H7 (cell line): ENCODE results near the gene SYMPK. TPM values are rescaled to one million over a fixed set of nuclear protein-coding genes. Genes with fewer than 3 reads are reported as not detected.

Experiments used
- DNase-seq: peaks from one replicate; pipeline ENCODE4 v3.0.0; 2012
- H3K27me3 ChIP-seq: 2 replicates; pipeline ENCODE4 v1.6.0; 2011; ENCODE audit warnings: mild to moderate bottlenecking, low read length; ENCODE audit not compliant: control insufficient read depth, insufficient read depth
- H3K36me3 ChIP-seq: replicated peaks from 2 replicates; pipeline ENCODE4 v1.5.1; 2011; ENCODE audit warnings: low read length; ENCODE audit not compliant: control insufficient read depth, insufficient read depth
- H3K4me3 ChIP-seq: 2 replicates; pipeline ENCODE4 v1.5.1; 2011; ENCODE audit warnings: low read depth, mild to moderate bottlenecking, control low read depth, low read length, moderate library complexity; ENCODE audit not compliant: insufficient read depth
- total RNA-seq: library from RNA; depleted of rRNA; stranded (reverse); fragments of >200 nt; shearing (Covaris generic); gene quantifications from 2 replicates; pipeline ENCODE4 v1.2.3, GENCODE V29; 2014

Gene SYMPK
- total RNA-seq, 1 experiment from 2014 or later, result 70.3 TPM

- peaks cover 64% of the 10 kb centered on the region for H3K36me3 ChIP-seq
- H3K4me3 ChIP-seq, result no peak overlapping the region
- DNase-seq, result peak; percentile 59
- no peaks in the 10 kb centered on the region for H3K27me3 ChIP-seq
These were observed 35.4 kb downstream of the SYMPK start for GRCh38 chr19:45827459-45828093.

- Histone ChIP-seq H3K27me3 (no peaks in the 10 kb centered on the region), H3K36me3 (peaks cover 61% of the 10 kb centered on the region), H3K4me3 (no peak overlapping the region)
- DNase-seq, result no peak
These were observed 36.0 kb downstream of the SYMPK start for GRCh38 chr19:45826934-45827333.

DNA sequence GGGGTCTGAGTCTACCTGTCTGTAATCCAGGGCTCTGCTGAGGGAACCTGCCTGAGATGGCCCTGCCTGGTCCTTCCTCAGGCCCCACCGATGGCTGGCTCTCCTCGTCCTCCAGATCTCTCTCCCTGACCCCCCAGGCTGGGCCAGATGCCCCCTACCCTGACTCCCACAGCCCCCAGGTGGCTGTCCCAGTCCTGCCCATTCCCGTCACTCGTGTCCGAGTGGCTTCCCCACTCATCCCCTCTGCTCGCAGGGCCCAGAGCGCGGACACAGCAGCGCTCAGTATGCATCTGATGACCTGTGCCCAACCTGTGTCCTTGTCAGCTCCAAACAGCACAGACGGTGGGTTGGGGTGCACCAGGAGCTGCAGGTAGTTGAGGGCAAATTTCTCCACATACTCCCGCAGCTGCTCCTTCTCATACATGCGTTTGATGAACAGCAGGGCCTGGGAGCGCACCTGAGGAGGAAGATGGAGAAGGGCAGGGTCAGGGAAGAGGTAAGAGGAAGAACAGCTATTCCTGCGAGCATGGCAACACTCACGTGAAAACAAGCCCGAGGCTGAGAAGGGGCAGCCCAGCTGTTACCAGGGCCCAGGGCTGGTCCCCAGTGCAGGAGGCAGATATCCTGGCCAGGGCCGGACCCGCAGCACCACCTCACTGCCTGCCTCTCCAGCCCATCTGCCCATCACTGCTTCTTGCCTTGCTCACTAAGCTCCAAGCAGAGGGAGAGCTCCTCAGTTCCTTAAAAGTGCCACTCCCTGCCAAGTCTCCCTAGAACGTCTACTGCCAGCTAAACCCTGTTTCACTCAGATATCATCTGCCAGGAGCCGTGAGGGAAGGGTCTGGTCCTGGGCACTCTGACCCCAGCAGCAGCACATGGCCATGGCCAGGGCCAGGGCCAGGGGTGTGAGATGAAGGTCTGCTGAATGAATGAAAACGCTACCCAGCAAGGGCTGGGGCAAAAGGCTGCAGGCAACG is 36.7 kb downstream of the SYMPK start:
- no peak for DNase-seq
- H3K36me3 ChIP-seq, result peaks cover 56% of the 10 kb centered on the region
- no peaks in the 10 kb centered on the region for H3K27me3 ChIP-seq
- H3K4me3 ChIP-seq, result no peak overlapping the region

DNA sequence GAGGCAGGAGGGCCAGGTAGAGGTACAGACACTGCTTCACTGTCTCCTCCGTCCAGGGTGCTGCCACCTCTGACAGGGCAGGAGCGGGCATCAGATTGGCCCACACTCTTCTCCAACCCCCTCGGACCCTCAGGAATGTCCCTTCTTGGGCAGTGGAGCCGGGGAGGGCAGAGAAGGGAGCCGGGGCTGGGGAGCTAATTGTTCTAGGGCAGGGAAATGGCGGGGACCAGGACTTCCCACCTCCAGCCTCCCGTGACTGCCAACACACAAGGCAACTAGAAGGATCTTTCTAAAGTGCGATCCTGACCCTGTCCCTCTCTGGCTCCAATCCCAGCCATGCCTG is 37.7 kb downstream of the SYMPK start:
- Histone ChIP-seq H3K36me3 (peaks cover 52% of the 10 kb centered on the region), H3K27me3 (no peaks in the 10 kb centered on the region), H3K4me3 (no peak overlapping the region)
- DNase-seq, result peak; percentile 26

- H3K27me3 ChIP-seq, result no peaks in the 10 kb centered on the region
- DNase-seq, result peak; percentile 35
- H3K36me3 ChIP-seq, result peaks cover 52% of the 10 kb centered on the region
- H3K4me3 ChIP-seq, result no peak overlapping the region
These were observed 38.2 kb downstream of the SYMPK start for GRCh38 chr19:45824531-45825262.

GRCh38 chr19:45824041-45824471 is 38.9 kb downstream of the SYMPK start:
- peak; percentile 29 for DNase-seq
- peaks cover 49% of the 10 kb centered on the region for H3K36me3 ChIP-seq
- H3K4me3 ChIP-seq, result no peak overlapping the region
- H3K27me3 ChIP-seq, result no peaks in the 10 kb centered on the region

DNA sequence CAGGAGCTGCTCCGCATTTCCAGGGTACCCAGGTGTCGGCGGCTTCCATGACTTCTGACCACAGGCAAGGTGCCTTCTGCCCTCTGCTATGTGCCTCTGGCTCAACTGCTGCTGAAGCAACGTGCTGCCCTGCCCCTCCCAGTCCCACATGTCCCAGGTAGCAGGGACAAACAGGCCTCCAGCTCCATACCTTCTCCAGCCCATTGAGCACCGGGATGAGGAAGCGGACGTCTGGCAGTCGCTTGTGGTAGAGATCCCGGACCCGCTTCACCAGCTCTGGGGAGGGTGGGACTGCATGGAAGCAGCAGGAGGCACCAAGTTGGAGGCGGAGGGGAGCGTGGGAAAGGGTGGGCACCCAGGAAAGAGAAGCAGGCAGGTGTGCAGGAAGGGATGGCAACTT is 39.8 kb downstream of the SYMPK start:
- no peaks in the 10 kb centered on the region for H3K27me3 ChIP-seq
- H3K4me3 ChIP-seq, result no peak overlapping the region
- DNase-seq, result no peak
- H3K36me3 ChIP-seq, result peaks cover 44% of the 10 kb centered on the region

GRCh38 chr19:45822716-45823115 is 40.2 kb downstream of the SYMPK start:
- no peak for DNase-seq
- Histone ChIP-seq H3K27me3 (no peaks in the 10 kb centered on the region), H3K36me3 (peaks cover 43% of the 10 kb centered on the region), H3K4me3 (no peak overlapping the region)

DNA sequence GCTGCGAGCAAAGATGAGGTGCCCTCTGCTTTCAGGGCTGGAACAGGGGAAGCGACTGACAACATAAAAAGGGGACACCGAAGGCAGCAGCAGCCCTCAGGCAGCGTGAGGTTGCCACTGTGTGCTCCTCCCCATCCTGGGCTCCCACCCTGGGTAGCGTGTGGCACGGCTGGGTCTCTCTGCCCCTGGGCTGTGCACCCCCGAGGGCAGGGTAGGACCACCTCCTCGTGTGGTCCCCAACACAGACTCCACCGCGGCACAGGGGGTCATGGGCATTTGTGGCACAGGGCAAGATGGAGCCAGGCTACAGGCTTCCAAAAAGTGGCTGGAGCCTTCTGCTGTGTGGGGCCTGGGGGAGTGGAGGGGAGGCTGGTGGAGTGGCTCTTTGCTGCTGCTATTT is 41.4 kb downstream of the SYMPK start:
- H3K4me3 ChIP-seq, result no peak overlapping the region
- H3K27me3 ChIP-seq, result no peaks in the 10 kb centered on the region
- DNase-seq, result peak; percentile 39
- H3K36me3 ChIP-seq, result peaks cover 35% of the 10 kb centered on the region

- H3K4me3 ChIP-seq, result no peak overlapping the region
- peak; percentile 50 for DNase-seq
- no peaks in the 10 kb centered on the region for H3K27me3 ChIP-seq
- H3K36me3 ChIP-seq, result peaks cover 30% of the 10 kb centered on the region
These were observed 41.8 kb downstream of the SYMPK start for GRCh38 chr19:45821103-45821521.

DNA sequence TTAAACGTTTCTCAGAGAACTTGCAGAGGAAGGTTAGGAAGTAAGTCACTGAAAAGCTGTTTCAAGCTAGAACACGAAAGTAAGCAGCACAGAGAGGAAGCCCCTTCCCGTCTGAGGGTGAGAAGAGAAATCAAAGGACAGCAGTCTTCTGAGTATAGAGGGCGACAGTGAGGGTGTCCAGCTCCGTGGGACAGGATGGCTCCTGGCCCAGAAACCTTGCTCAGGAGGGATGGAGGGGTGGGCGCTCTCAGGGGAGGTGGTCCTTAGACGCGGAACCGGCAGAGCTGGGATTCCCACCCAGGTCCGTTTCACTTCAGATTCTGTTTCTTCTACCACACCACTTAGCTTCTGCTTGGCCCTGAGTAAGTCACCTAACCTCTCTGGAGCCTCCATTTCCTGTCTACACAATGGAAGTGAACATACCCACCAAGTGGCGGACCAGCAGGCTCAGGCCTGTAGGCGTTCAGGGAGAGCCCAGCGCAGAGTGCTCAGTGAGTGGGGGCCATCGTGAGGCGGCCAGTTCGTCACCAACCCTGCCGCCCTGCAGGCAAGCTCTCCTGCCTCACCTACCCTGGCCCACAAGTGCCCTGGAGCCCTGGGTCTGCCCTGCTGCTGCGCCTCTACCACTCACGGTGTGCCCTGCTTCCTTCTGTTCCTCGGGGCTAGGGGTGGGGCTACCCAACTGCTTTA is 42.4 kb downstream of the SYMPK start:
- DNase-seq, result peak; percentile 63
- Histone ChIP-seq H3K27me3 (no peaks in the 10 kb centered on the region), H3K36me3 (peaks cover 26% of the 10 kb centered on the region), H3K4me3 (no peak overlapping the region)

DNA sequence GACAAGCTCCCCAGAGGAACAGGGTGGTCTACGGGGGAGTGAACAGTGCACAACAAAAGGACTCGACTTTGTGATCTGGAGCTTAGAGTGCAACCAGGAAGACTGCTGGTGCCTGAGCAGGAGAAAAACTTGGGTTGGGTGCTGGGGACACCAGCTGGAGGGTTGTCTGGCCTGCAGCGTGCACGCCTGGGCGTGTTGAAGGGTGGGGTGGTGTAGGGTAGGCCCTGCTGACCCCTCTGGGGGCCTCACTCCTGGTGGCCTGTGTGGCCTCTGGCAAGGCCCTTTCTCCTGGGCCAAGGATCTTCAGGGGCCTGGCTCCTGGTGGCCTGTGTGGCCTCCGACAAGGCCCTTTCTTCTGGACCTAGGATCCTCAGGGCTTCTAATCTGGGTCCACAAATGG is 43.2 kb downstream of the SYMPK start:
- no peak overlapping the region for H3K4me3 ChIP-seq
- H3K27me3 ChIP-seq, result no peaks in the 10 kb centered on the region; the same call in 1 of the 2 replicates
- peak; percentile 30 for DNase-seq
- peaks cover 20% of the 10 kb centered on the region for H3K36me3 ChIP-seq

DNA sequence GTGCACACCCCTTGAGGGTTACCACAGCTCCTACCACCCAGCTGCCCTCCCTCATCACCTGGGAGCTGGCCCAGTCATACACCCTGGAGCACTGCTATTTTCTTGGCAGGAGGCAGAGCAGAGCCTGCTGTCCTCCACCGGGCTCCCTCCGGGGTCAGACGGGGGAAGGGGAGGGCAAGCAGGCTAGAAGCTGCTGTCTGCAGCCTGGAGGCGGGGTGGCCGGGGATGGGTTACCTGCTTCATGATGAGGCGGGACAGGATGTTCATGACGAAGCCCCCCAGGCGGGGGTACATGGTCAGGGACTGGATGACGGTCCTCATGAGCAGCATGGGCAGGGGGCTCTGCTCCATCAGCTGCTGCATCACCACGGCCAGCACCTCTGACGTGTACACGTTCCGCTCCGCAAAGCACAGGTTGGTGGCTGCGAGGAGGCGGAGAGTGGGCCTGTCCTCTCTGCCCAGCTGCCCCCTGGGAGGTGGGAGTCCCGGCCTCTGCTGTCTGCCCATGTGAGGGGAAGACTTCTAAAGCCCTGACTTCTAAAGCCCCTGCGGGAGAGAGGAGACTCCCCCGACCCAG is 45.1 kb downstream of the SYMPK start:
- DNase-seq, result peak; percentile 87
- Histone ChIP-seq H3K4me3 (peak overlapping the region; percentile 8; the same call in 1 of the 2 replicates), H3K36me3 (peaks cover 7% of the 10 kb centered on the region), H3K27me3 (no peaks in the 10 kb centered on the region; the same call in 1 of the 2 replicates)
